Measurements from ENCODE around the gene MYO9A. TPM values are rescaled to one million over a fixed set of nuclear protein-coding genes. Genes with fewer than 3 reads are reported as not detected.

MYO9A gene
- total RNA-seq, 1 donor from 2014 or later = 111 TPM

DNA sequence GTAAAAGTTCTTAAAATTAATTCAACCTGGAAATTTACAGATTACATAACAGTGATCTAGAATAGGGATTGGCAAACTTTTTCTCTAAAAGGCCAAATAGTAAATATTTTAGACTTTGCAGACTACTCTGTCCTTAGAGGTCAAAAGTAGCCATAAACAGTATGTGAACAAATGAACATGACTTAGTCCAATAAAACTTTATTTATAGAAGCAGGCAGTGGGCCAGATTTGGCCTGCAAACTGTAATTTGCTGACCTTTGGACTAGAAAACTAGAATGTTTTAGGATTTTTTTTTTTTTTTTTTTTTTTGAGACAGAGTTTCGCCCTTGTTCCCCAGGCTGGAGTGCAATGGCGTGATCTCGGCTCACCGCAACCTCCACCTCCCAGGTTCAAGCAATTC, 12.3 kb upstream of the MYO9A start:
- H3K27ac Mint-ChIP-seq (ENCODE audit: unreplicated experiment) = no peak overlapping the region
- H3K36me3 Mint-ChIP-seq (ENCODE audit: unreplicated experiment) = no peaks in the 10 kb centered on the region
- no peak overlapping the region for H3K4me3 Mint-ChIP-seq (ENCODE audit: unreplicated experiment)
- DNase-seq = no peak
- TF ChIP-seq, protein P1, sequence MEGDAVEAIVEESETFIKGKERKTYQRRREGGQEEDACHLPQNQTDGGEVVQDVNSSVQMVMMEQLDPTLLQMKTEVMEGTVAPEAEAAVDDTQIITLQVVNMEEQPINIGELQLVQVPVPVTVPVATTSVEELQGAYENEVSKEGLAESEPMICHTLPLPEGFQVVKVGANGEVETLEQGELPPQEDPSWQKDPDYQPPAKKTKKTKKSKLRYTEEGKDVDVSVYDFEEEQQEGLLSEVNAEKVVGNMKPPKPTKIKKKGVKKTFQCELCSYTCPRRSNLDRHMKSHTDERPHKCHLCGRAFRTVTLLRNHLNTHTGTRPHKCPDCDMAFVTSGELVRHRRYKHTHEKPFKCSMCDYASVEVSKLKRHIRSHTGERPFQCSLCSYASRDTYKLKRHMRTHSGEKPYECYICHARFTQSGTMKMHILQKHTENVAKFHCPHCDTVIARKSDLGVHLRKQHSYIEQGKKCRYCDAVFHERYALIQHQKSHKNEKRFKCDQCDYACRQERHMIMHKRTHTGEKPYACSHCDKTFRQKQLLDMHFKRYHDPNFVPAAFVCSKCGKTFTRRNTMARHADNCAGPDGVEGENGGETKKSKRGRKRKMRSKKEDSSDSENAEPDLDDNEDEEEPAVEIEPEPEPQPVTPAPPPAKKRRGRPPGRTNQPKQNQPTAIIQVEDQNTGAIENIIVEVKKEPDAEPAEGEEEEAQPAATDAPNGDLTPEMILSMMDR (IDR thresholded peaks at IDR 0.05; ENCODE audit: partially characterized antibody, unreplicated experiment) = no peak
- H3K4me1 Mint-ChIP-seq (ENCODE audit: low read depth, unreplicated experiment) = no peaks in the 10 kb centered on the region
- no peaks in the 10 kb centered on the region for H3K9me3 Mint-ChIP-seq (ENCODE audit: unreplicated experiment)
- peaks cover 1% of the 10 kb centered on the region for H3K27me3 Mint-ChIP-seq (ENCODE audit: unreplicated experiment)

DNA sequence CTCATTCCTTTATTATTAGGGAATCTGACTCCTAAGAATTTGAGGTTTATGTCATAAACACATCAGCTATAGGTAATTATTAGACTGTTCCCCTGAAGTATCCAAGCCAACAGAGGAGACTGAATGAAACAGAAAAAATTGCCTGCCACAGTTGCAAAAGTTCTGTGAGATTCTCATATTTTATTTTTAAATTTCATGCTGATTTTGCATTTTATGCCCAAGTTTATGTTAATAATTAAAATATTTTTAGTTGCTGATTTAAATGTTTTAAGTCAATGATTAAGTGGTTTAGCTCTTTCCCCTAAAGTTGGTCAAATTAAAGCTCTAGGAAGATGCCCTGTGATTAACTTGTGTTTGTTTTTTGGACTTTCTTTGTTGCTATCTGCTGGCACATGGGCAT, 10.4 kb upstream of the MYO9A start:
- H3K27me3 Mint-ChIP-seq (ENCODE audit: unreplicated experiment) = peaks cover 1% of the 10 kb centered on the region
- no peaks in the 10 kb centered on the region for H3K9me3 Mint-ChIP-seq (ENCODE audit: unreplicated experiment)
- no peaks in the 10 kb centered on the region for H3K36me3 Mint-ChIP-seq (ENCODE audit: unreplicated experiment)
- no peaks in the 10 kb centered on the region for H3K4me1 Mint-ChIP-seq (ENCODE audit: low read depth, unreplicated experiment)
- H3K4me3 Mint-ChIP-seq (ENCODE audit: unreplicated experiment) = no peak overlapping the region
- H3K27ac Mint-ChIP-seq (ENCODE audit: unreplicated experiment) = no peak overlapping the region
- TF ChIP-seq, protein P1 (IDR thresholded peaks at IDR 0.05; ENCODE audit: partially characterized antibody, unreplicated experiment) = no peak
- no peak for DNase-seq

GRCh38 chr15:72127724-72128322, 9.9 kb upstream of the MYO9A start:
- no peak for DNase-seq
- H3K4me3 Mint-ChIP-seq (ENCODE audit: unreplicated experiment) = no peak overlapping the region
- TF ChIP-seq, protein P1 (IDR thresholded peaks at IDR 0.05; ENCODE audit: partially characterized antibody, unreplicated experiment) = no peak
- no peaks in the 10 kb centered on the region for H3K9me3 Mint-ChIP-seq (ENCODE audit: unreplicated experiment)
- peaks cover 1% of the 10 kb centered on the region for H3K27me3 Mint-ChIP-seq (ENCODE audit: unreplicated experiment)
- H3K4me1 Mint-ChIP-seq (ENCODE audit: low read depth, unreplicated experiment) = no peaks in the 10 kb centered on the region
- no peak overlapping the region for H3K27ac Mint-ChIP-seq (ENCODE audit: unreplicated experiment)
- no peaks in the 10 kb centered on the region for H3K36me3 Mint-ChIP-seq (ENCODE audit: unreplicated experiment)

- H3K4me3 Mint-ChIP-seq (ENCODE audit: unreplicated experiment) = no peak overlapping the region
Measured at GRCh38 chr15:72124218-72124617, 6.3 kb upstream of the MYO9A start.

GRCh38 chr15:72117486-72118016, 399 bp downstream of the MYO9A start:
- H3K4me1 Mint-ChIP-seq (ENCODE audit: low read depth, unreplicated experiment) = peaks cover 25% of the 10 kb centered on the region
- H3K9me3 Mint-ChIP-seq (ENCODE audit: unreplicated experiment) = peaks cover 5% of the 10 kb centered on the region
- peaks cover 3% of the 10 kb centered on the region for H3K27me3 Mint-ChIP-seq (ENCODE audit: unreplicated experiment)
- peak; percentile 80 for DNase-seq
- H3K36me3 Mint-ChIP-seq (ENCODE audit: unreplicated experiment) = no peaks in the 10 kb centered on the region
- peak overlapping the region; percentile 98 for H3K27ac Mint-ChIP-seq (ENCODE audit: unreplicated experiment)
- H3K4me3 Mint-ChIP-seq (ENCODE audit: unreplicated experiment) = peak overlapping the region; percentile 98
- TF ChIP-seq, protein P1 (IDR thresholded peaks at IDR 0.05; ENCODE audit: partially characterized antibody, unreplicated experiment) = no peak

More at GRCh38 chr15:72124218-72124617, 6.3 kb upstream of the MYO9A start:
- Mint-ChIP-seq H3K9me3 (ENCODE audit: unreplicated experiment) (no peaks in the 10 kb centered on the region), H3K4me1 (ENCODE audit: low read depth, unreplicated experiment) (peaks cover 4% of the 10 kb centered on the region), H3K27me3 (ENCODE audit: unreplicated experiment) (no peaks in the 10 kb centered on the region), H3K36me3 (ENCODE audit: unreplicated experiment) (no peaks in the 10 kb centered on the region), H3K27ac (ENCODE audit: unreplicated experiment) (no peak overlapping the region)
- no peak for DNase-seq
- TF ChIP-seq, protein P1 (IDR thresholded peaks at IDR 0.05; ENCODE audit: partially characterized antibody, unreplicated experiment) = no peak
